SK-N-SH treated with all-trans-retinoic acid at 6 μM for 48 hours (cell line): ENCODE measurements around the gene PSME1.

Source experiments
- ATAC-seq: fragments of 200-7000 bp; cut with Tn5 transposase; 3 replicates; pipeline ENCODE4 v1.9.1; 2020; ENCODE audit warnings: mild to moderate bottlenecking, moderate library complexity
- ARNTL ChIP-seq: fragments of 450-650 bp; formaldehyde crosslinking; IDR thresholded peaks from 2 replicates; pipeline ENCODE4 v1.5.0; 2020; ENCODE audit warnings: low read depth, mild to moderate bottlenecking, moderate library complexity, borderline replicate concordance
- BACH2 ChIP-seq: fragments of 250-450 bp; sonication (Bioruptor Pico); IDR thresholded peaks from 2 replicates; pipeline ENCODE4 v1.9.0; 2021; ENCODE audit warnings: mild to moderate bottlenecking, borderline replicate concordance
- CSDC2 ChIP-seq: fragments of 250-450 bp; sonication (Bioruptor Pico); IDR thresholded peaks from 2 replicates; pipeline ENCODE4 v1.5.0; 2020; ENCODE audit warnings: mild to moderate bottlenecking, moderate library complexity
- CSRNP3 ChIP-seq: fragments of 250-450 bp; sonication (Bioruptor Pico); IDR thresholded peaks from 2 replicates; pipeline ENCODE4 v1.5.1; 2021; ENCODE audit warnings: mild to moderate bottlenecking, moderate library complexity
- ESRRG ChIP-seq: fragments of 250-450 bp; sonication (Bioruptor Pico); IDR thresholded peaks from 2 replicates; pipeline ENCODE4 v1.6.1; 2021; ENCODE audit warnings: mild to moderate bottlenecking
- GLIS3 ChIP-seq: fragments of 250-450 bp; sonication (Bioruptor Pico); IDR thresholded peaks from 2 replicates; pipeline ENCODE4 v1.5.0; 2020; ENCODE audit warnings: mild to moderate bottlenecking, moderate library complexity
- ISL1 ChIP-seq: fragments of 250-450 bp; sonication (Bioruptor Pico); IDR thresholded peaks from 2 replicates; pipeline ENCODE4 v2.1.2; 2022; ENCODE audit warnings: mild to moderate bottlenecking, moderate library complexity
- OSR1 ChIP-seq: fragments of 250-450 bp; sonication (Bioruptor Pico); IDR thresholded peaks from 2 replicates; pipeline ENCODE4 v1.8.0; 2022; ENCODE audit warnings: moderate library complexity, mild to moderate bottlenecking, inconsistent platforms
- PATZ1 ChIP-seq: fragments of 250-450 bp; sonication (Bioruptor Pico); IDR thresholded peaks from 2 replicates; pipeline ENCODE4 v1.8.0; 2020; ENCODE audit warnings: mild to moderate bottlenecking, moderate library complexity, borderline replicate concordance
- PPARA ChIP-seq: fragments of 250-450 bp; sonication (Bioruptor Pico); IDR thresholded peaks from 2 replicates; pipeline ENCODE4 v1.5.0; 2020; ENCODE audit warnings: mild to moderate bottlenecking, borderline replicate concordance
- RARB ChIP-seq: fragments of 250-450 bp; sonication (Bioruptor Pico); IDR thresholded peaks from 2 replicates; pipeline ENCODE4 v1.8.0; 2021; ENCODE audit warnings: mild to moderate bottlenecking, moderate library complexity
- TCF4 ChIP-seq: fragments of 250-450 bp; sonication (Bioruptor Pico); IDR thresholded peaks from 2 replicates; pipeline ENCODE4 v1.8.0; 2021; ENCODE audit warnings: mild to moderate bottlenecking, moderate library complexity, borderline replicate concordance
- TOX ChIP-seq: fragments of 250-450 bp; sonication (Bioruptor Pico); IDR thresholded peaks from 2 replicates; pipeline ENCODE4 v1.8.0; 2021; ENCODE audit warnings: mild to moderate bottlenecking, moderate library complexity, borderline replicate concordance
- ZC3H10 ChIP-seq: fragments of 250-450 bp; sonication (Bioruptor Pico); IDR thresholded peaks from 2 replicates; pipeline ENCODE4 v1.5.1; 2021; ENCODE audit warnings: mild to moderate bottlenecking, moderate library complexity
- ZFP3 ChIP-seq: fragments of 250-450 bp; sonication (Bioruptor Pico); IDR thresholded peaks from 2 replicates; pipeline ENCODE4 v1.5.0; 2020; ENCODE audit warnings: mild to moderate bottlenecking, moderate library complexity
- ZFP30 ChIP-seq: fragments of 450-650 bp; formaldehyde crosslinking; IDR thresholded peaks from 2 replicates; pipeline ENCODE4 v1.5.0; 2022; ENCODE audit warnings: mild to moderate bottlenecking, moderate library complexity
- ZNF565 ChIP-seq: fragments of 450-650 bp; formaldehyde crosslinking; conservative IDR thresholded peaks from 2 replicates; pipeline ENCODE4 v1.5.0; 2020; ENCODE audit warnings: low read depth, mild to moderate bottlenecking, moderate library complexity
- ZNF70 ChIP-seq: fragments of 450-650 bp; formaldehyde crosslinking; IDR thresholded peaks from 2 replicates; pipeline ENCODE4 v1.5.0; 2020; ENCODE audit warnings: mild to moderate bottlenecking, moderate library complexity
- ZNF8 ChIP-seq: fragments of 450-650 bp; formaldehyde crosslinking; IDR thresholded peaks from 2 replicates; pipeline ENCODE4 v1.5.0; 2020; ENCODE audit warnings: mild to moderate bottlenecking, moderate library complexity
- TF ChIP-seq, protein P1 (sequence below): fragments of 250-450 bp; sonication (Bioruptor Pico); IDR thresholded peaks from 2 replicates; pipeline ENCODE4 v1.5.0; 2020; ENCODE audit warnings: mild to moderate bottlenecking, moderate library complexity
- TF ChIP-seq, protein P2 (sequence below): fragments of 250-450 bp; sonication (Bioruptor Pico); IDR thresholded peaks from 2 replicates; pipeline ENCODE4 v1.8.0; 2021; ENCODE audit warnings: low read depth, mild to moderate bottlenecking, moderate library complexity, borderline replicate concordance
- TF ChIP-seq, protein P3 (sequence below): fragments of 250-450 bp; sonication (Bioruptor Pico); IDR thresholded peaks from 2 replicates; pipeline ENCODE4 v1.5.1; 2020; ENCODE audit warnings: low read depth, mild to moderate bottlenecking, moderate library complexity

The PSME1 gene

GRCh38 chr14:24149302-24149969 lies 13.4 kb downstream of the PSME1 start:
- no peak for TF ChIP-seq PATZ1 (CRISPR knock-in tag)
- TF ChIP-seq PPARA (CRISPR knock-in tag) = no peak
- TF ChIP-seq, protein P1, sequence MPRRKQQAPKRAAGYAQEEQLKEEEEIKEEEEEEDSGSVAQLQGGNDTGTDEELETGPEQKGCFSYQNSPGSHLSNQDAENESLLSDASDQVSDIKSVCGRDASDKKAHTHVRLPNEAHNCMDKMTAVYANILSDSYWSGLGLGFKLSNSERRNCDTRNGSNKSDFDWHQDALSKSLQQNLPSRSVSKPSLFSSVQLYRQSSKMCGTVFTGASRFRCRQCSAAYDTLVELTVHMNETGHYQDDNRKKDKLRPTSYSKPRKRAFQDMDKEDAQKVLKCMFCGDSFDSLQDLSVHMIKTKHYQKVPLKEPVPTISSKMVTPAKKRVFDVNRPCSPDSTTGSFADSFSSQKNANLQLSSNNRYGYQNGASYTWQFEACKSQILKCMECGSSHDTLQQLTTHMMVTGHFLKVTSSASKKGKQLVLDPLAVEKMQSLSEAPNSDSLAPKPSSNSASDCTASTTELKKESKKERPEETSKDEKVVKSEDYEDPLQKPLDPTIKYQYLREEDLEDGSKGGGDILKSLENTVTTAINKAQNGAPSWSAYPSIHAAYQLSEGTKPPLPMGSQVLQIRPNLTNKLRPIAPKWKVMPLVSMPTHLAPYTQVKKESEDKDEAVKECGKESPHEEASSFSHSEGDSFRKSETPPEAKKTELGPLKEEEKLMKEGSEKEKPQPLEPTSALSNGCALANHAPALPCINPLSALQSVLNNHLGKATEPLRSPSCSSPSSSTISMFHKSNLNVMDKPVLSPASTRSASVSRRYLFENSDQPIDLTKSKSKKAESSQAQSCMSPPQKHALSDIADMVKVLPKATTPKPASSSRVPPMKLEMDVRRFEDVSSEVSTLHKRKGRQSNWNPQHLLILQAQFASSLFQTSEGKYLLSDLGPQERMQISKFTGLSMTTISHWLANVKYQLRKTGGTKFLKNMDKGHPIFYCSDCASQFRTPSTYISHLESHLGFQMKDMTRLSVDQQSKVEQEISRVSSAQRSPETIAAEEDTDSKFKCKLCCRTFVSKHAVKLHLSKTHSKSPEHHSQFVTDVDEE = no peak
- TF ChIP-seq BACH2 = no peak
- TF ChIP-seq RARB (CRISPR knock-in tag) = no peak
- TF ChIP-seq TOX (CRISPR knock-in tag) = no peak
- TF ChIP-seq GLIS3 (CRISPR knock-in tag) = no peak
- TF ChIP-seq ZNF70 (CRISPR knock-in tag) = no peak
- TF ChIP-seq ZC3H10 = no peak
- no peak for TF ChIP-seq ESRRG (CRISPR knock-in tag)
- no peak for TF ChIP-seq ISL1
- no peak for TF ChIP-seq ZFP3 (CRISPR knock-in tag)
- TF ChIP-seq CSDC2 = no peak
- no peak for TF ChIP-seq ZNF8 (CRISPR knock-in tag)
- no peak for TF ChIP-seq OSR1 (CRISPR knock-in tag)
- TF ChIP-seq ZFP30 (CRISPR knock-in tag) = no peak
- TF ChIP-seq, protein P2, sequence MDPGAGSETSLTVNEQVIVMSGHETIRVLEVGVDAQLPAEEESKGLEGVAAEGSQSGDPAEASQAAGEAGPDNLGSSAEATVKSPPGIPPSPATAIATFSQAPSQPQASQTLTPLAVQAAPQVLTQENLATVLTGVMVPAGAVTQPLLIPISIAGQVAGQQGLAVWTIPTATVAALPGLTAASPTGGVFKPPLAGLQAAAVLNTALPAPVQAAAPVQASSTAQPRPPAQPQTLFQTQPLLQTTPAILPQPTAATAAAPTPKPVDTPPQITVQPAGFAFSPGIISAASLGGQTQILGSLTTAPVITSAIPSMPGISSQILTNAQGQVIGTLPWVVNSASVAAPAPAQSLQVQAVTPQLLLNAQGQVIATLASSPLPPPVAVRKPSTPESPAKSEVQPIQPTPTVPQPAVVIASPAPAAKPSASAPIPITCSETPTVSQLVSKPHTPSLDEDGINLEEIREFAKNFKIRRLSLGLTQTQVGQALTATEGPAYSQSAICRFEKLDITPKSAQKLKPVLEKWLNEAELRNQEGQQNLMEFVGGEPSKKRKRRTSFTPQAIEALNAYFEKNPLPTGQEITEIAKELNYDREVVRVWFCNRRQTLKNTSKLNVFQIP (CRISPR knock-in tag) = no peak
- no peak for TF ChIP-seq ARNTL (CRISPR knock-in tag)
- TF ChIP-seq, all 23 proteins: peak for 0
- ATAC-seq = no peak

DNA sequence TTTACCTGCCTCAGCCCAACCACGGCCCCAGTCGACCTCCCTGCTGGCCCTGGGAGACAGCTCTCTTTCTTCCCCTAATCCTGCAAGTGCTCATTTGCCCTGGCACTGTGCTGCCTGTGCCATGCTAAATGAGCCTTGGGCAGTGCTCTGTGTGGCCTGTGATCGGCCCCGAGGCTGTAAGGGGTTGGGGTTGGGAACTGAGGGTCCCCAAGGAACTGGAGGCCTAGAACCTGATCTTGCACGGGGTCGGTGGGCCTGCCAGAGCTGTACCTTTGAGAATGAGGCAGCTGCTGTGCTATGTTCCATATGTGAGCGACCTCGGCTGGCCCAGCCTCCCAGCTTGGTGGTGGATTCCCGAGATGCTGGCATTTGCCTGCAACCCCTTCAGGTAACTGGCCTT lies 14.1 kb downstream of the PSME1 start:
- TF ChIP-seq ZNF565 (CRISPR knock-in tag) (no peak), ISL1 (no peak), ZNF70 (CRISPR knock-in tag) (no peak), ZFP3 (CRISPR knock-in tag) (no peak), RARB (CRISPR knock-in tag) (no peak), CSRNP3 (CRISPR knock-in tag) (no peak), ARNTL (CRISPR knock-in tag) (no peak), TCF4 (CRISPR knock-in tag) (no peak)
- TF ChIP-seq, protein P2 (CRISPR knock-in tag) = no peak
- no peak for ATAC-seq

- ATAC-seq = no peak
- TF ChIP-seq, protein P2 (CRISPR knock-in tag) = no peak
- TF ChIP-seq ARNTL (CRISPR knock-in tag) (no peak), ZNF70 (CRISPR knock-in tag) (no peak), CSRNP3 (CRISPR knock-in tag) (no peak), ZNF565 (CRISPR knock-in tag) (no peak), ZNF8 (CRISPR knock-in tag) (no peak)
- TF ChIP-seq, protein P3, sequence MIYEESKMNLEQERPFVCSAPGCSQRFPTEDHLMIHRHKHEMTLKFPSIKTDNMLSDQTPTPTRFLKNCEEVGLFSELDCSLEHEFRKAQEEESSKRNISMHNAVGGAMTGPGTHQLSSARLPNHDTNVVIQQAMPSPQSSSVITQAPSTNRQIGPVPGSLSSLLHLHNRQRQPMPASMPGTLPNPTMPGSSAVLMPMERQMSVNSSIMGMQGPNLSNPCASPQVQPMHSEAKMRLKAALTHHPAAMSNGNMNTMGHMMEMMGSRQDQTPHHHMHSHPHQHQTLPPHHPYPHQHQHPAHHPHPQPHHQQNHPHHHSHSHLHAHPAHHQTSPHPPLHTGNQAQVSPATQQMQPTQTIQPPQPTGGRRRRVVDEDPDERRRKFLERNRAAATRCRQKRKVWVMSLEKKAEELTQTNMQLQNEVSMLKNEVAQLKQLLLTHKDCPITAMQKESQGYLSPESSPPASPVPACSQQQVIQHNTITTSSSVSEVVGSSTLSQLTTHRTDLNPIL (CRISPR knock-in tag) = no peak
These were observed 14.6 kb downstream of the PSME1 start for GRCh38 chr14:24150567-24150966.
